ENCODE measurements around the gene QRICH2.
"Not testable (repeated sequence)": the region's sequence is repeated elsewhere in the genome, so short reads cannot be mapped to it uniquely, and the experiment has no call there.

The QRICH2 gene

GRCh38 chr17:76329664-76330063, 21.6 kb upstream of the QRICH2 start:
- Histone ChIP-seq H3K36me3 (ENCODE audit: control insufficient read depth in 2 of 2, insufficient read depth in 2 of 2, low read length in 2 of 2) (peaks cover 27 to 36% of the 10 kb centered on the region in 2 donors), H3K9me3 (ENCODE audit: control insufficient read depth in 2 of 2, low read length in 2 of 2) (no peaks in the 10 kb centered on the region), H3K27ac (ENCODE audit: low read depth in 2 of 2, low read length in 2 of 2) (no peak overlapping the region), H3K4me1 (ENCODE audit: control insufficient read depth in 2 of 2, insufficient read depth in 2 of 2, low read length in 2 of 2) (peaks cover 0 to 7% of the 10 kb centered on the region in 2 donors), H3K4me3 (ENCODE audit: low read length in 2 of 2) (no peak overlapping the region), H3K27me3 (ENCODE audit: control insufficient read depth in 2 of 2, insufficient read depth in 2 of 2, low read length in 2 of 2) (no peaks in the 10 kb centered on the region), H3K9ac (ENCODE audit: low read depth in 1 of 2, low read length in 2 of 2) (no peak overlapping the region)

DNA sequence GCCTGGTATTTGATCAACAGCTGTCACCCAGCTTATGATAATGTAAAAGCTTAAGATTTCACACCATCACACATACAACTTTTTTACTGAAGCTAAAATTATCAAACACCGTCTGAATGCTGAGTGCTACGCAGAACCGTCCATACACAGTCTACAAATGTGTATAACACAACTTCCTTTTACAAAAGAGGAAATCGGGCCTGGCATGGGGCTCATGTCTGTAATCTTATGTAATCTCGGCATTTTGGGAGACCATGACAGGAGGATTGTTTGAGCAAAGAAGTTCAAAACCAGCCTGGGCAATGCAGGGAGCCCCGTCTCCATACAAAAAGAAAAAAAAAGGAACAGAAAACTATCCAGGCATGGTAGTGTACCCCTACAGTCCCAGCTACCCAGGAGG, 19.6 kb upstream of the QRICH2 start:
- Histone ChIP-seq H3K9me3 (ENCODE audit: control insufficient read depth in 2 of 2, low read length in 2 of 2) (no peaks in the 10 kb centered on the region), H3K4me3 (ENCODE audit: low read length in 2 of 2) (no peak overlapping the region), H3K9ac (ENCODE audit: low read depth in 1 of 2, low read length in 2 of 2) (no peak overlapping the region), H3K4me1 (ENCODE audit: control insufficient read depth in 2 of 2, insufficient read depth in 2 of 2, low read length in 2 of 2) (peaks cover 0 to 7% of the 10 kb centered on the region in 2 donors), H3K27me3 (ENCODE audit: control insufficient read depth in 2 of 2, insufficient read depth in 2 of 2, low read length in 2 of 2) (no peaks in the 10 kb centered on the region), H3K27ac (ENCODE audit: low read depth in 2 of 2, low read length in 2 of 2) (no peak overlapping the region), H3K36me3 (ENCODE audit: control insufficient read depth in 2 of 2, insufficient read depth in 2 of 2, low read length in 2 of 2) (peaks cover 34 to 39% of the 10 kb centered on the region in 2 donors)

DNA sequence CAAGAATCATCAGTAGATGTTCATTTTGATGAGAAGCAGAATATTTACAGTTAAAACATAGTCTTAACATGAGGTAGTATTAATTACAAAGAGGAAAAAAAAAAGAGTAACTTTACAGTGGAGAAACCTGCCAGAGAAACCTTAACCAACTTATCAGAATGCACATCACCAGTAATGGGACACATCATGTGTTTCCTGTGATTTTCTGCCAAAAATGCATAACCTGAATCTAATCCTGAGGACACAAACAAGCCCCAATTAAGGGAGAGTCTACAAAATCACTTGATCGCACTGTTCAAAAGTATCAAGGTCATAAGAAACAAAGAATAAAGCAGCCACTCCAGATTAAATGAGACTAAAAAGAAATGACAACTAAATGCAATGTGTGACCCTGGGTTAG, 18.2 kb upstream of the QRICH2 start:
- no peaks in the 10 kb centered on the region for H3K27me3 ChIP-seq (ENCODE audit: control insufficient read depth in 2 of 2, insufficient read depth in 2 of 2, low read length in 2 of 2)
- H3K4me1 ChIP-seq (ENCODE audit: control insufficient read depth in 2 of 2, insufficient read depth in 2 of 2, low read length in 2 of 2): peaks cover 0 to 5% of the 10 kb centered on the region in 2 donors
- no peak overlapping the region for H3K9ac ChIP-seq (ENCODE audit: low read depth in 1 of 2, low read length in 2 of 2)
- H3K27ac ChIP-seq (ENCODE audit: low read depth in 2 of 2, low read length in 2 of 2): no peak overlapping the region
- peaks cover 30 to 34% of the 10 kb centered on the region in 2 donors for H3K36me3 ChIP-seq (ENCODE audit: control insufficient read depth in 2 of 2, insufficient read depth in 2 of 2, low read length in 2 of 2)
- no peaks in the 10 kb centered on the region for H3K9me3 ChIP-seq (ENCODE audit: control insufficient read depth in 2 of 2, low read length in 2 of 2)
- no peak overlapping the region for H3K4me3 ChIP-seq (ENCODE audit: low read length in 2 of 2)

DNA sequence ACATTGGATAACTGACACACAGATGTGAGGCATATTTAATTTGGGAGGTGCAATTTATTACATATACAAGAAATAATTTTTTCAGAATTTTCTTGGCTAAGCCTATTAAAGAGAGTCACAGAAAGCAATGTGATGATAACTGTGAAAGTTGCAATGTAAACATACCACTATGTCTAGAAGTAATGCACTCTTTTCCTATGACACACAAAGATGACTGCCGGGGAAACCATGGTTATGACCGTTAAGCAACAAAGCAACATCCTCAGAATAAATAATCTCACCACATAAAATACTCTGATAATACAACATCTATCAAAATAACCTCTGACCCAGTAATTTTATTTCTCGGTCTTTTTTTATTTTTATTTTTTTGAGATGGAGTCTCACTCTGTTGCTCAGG, 10.5 kb upstream of the QRICH2 start:
- Histone ChIP-seq H3K36me3 (ENCODE audit: control insufficient read depth in 2 of 2, insufficient read depth in 2 of 2, low read length in 2 of 2) (peaks cover 10 to 20% of the 10 kb centered on the region in 2 donors), H3K4me3 (ENCODE audit: low read length in 2 of 2) (no peak overlapping the region), H3K9ac (ENCODE audit: low read depth in 1 of 2, low read length in 2 of 2) (no peak overlapping the region), H3K27ac (ENCODE audit: low read depth in 2 of 2, low read length in 2 of 2) (no peak overlapping the region), H3K9me3 (ENCODE audit: control insufficient read depth in 2 of 2, low read length in 2 of 2) (no peaks in the 10 kb centered on the region), H3K4me1 (ENCODE audit: control insufficient read depth in 2 of 2, insufficient read depth in 2 of 2, low read length in 2 of 2) (no peaks in the 10 kb centered on the region), H3K27me3 (ENCODE audit: control insufficient read depth in 2 of 2, insufficient read depth in 2 of 2, low read length in 2 of 2) (no peaks in the 10 kb centered on the region)

DNA sequence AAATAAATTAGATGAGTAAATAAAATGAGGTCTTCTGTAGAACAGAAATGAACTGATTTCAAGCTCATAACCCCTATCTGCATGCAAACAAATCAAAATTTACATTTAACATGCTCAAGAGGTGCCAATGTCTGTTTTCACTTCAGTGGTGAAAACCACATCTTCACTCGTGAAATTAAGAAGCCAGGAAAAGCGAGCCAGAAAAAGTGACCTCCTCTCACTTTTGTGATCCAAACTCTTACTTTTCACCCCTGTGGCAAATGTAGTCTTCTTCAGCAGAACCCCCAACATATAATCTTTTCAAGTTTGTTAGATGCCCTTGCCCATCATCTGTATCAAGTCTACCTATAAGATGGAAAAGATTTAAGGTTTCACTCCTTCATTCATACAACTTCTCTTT, 9.5 kb upstream of the QRICH2 start:
- no peak overlapping the region for H3K27ac ChIP-seq (ENCODE audit: low read depth in 2 of 2, low read length in 2 of 2)
- H3K27me3 ChIP-seq (ENCODE audit: control insufficient read depth in 2 of 2, insufficient read depth in 2 of 2, low read length in 2 of 2): no peaks in the 10 kb centered on the region
- H3K9me3 ChIP-seq (ENCODE audit: control insufficient read depth in 2 of 2, low read length in 2 of 2): no peaks in the 10 kb centered on the region
- H3K9ac ChIP-seq (ENCODE audit: low read depth in 1 of 2, low read length in 2 of 2): no peak overlapping the region
- H3K4me1 ChIP-seq (ENCODE audit: control insufficient read depth in 2 of 2, insufficient read depth in 2 of 2, low read length in 2 of 2): no peaks in the 10 kb centered on the region
- peaks cover 17 to 22% of the 10 kb centered on the region in 2 donors for H3K36me3 ChIP-seq (ENCODE audit: control insufficient read depth in 2 of 2, insufficient read depth in 2 of 2, low read length in 2 of 2)
- no peak overlapping the region for H3K4me3 ChIP-seq (ENCODE audit: low read length in 2 of 2)

GRCh38 chr17:76314392-76315227, 6.5 kb upstream of the QRICH2 start:
- Histone ChIP-seq H3K9me3 (ENCODE audit: control insufficient read depth in 2 of 2, low read length in 2 of 2) (no peaks in the 10 kb centered on the region), H3K36me3 (ENCODE audit: control insufficient read depth in 2 of 2, insufficient read depth in 2 of 2, low read length in 2 of 2) (peaks cover 24 to 33% of the 10 kb centered on the region in 2 donors), H3K27me3 (ENCODE audit: control insufficient read depth in 2 of 2, insufficient read depth in 2 of 2, low read length in 2 of 2) (no peaks in the 10 kb centered on the region), H3K27ac (ENCODE audit: low read depth in 2 of 2, low read length in 2 of 2) (no peak overlapping the region), H3K9ac (ENCODE audit: low read depth in 1 of 2, low read length in 2 of 2) (no peak overlapping the region), H3K4me3 (ENCODE audit: low read length in 2 of 2) (no peak overlapping the region), H3K4me1 (ENCODE audit: control insufficient read depth in 2 of 2, insufficient read depth in 2 of 2, low read length in 2 of 2) (no peaks in the 10 kb centered on the region)

- no peaks in the 10 kb centered on the region for H3K4me1 ChIP-seq (ENCODE audit: control insufficient read depth in 2 of 2, insufficient read depth in 2 of 2, low read length in 2 of 2)
These were observed 4.7 kb upstream of the QRICH2 start for GRCh38 chr17:76312735-76313134.

GRCh38 chr17:76309461-76309860, 1.4 kb upstream of the QRICH2 start:
- no peaks in the 10 kb centered on the region for H3K27me3 ChIP-seq (ENCODE audit: control insufficient read depth in 2 of 2, insufficient read depth in 2 of 2, low read length in 2 of 2)
- H3K4me1 ChIP-seq (ENCODE audit: control insufficient read depth in 2 of 2, insufficient read depth in 2 of 2, low read length in 2 of 2): no peaks in the 10 kb centered on the region
- no peak overlapping the region for H3K9ac ChIP-seq (ENCODE audit: low read depth in 1 of 2, low read length in 2 of 2)
- no peaks in the 10 kb centered on the region for H3K9me3 ChIP-seq (ENCODE audit: control insufficient read depth in 2 of 2, low read length in 2 of 2)
- no peak overlapping the region for H3K4me3 ChIP-seq (ENCODE audit: low read length in 2 of 2)
- peaks cover 18 to 28% of the 10 kb centered on the region in 2 donors for H3K36me3 ChIP-seq (ENCODE audit: control insufficient read depth in 2 of 2, insufficient read depth in 2 of 2, low read length in 2 of 2)
- no peak overlapping the region for H3K27ac ChIP-seq (ENCODE audit: low read depth in 2 of 2, low read length in 2 of 2)

More at GRCh38 chr17:76312735-76313134, 4.7 kb upstream of the QRICH2 start:
- no peak overlapping the region for H3K9ac ChIP-seq (ENCODE audit: low read depth in 1 of 2, low read length in 2 of 2)
- H3K4me3 ChIP-seq (ENCODE audit: low read length in 2 of 2): no peak overlapping the region
- peaks cover 21 to 30% of the 10 kb centered on the region in 2 donors for H3K36me3 ChIP-seq (ENCODE audit: control insufficient read depth in 2 of 2, insufficient read depth in 2 of 2, low read length in 2 of 2)
- H3K27me3 ChIP-seq (ENCODE audit: control insufficient read depth in 2 of 2, insufficient read depth in 2 of 2, low read length in 2 of 2): no peaks in the 10 kb centered on the region
- H3K27ac ChIP-seq (ENCODE audit: low read depth in 2 of 2, low read length in 2 of 2): no peak overlapping the region
- H3K9me3 ChIP-seq (ENCODE audit: control insufficient read depth in 2 of 2, low read length in 2 of 2): no peaks in the 10 kb centered on the region

DNA sequence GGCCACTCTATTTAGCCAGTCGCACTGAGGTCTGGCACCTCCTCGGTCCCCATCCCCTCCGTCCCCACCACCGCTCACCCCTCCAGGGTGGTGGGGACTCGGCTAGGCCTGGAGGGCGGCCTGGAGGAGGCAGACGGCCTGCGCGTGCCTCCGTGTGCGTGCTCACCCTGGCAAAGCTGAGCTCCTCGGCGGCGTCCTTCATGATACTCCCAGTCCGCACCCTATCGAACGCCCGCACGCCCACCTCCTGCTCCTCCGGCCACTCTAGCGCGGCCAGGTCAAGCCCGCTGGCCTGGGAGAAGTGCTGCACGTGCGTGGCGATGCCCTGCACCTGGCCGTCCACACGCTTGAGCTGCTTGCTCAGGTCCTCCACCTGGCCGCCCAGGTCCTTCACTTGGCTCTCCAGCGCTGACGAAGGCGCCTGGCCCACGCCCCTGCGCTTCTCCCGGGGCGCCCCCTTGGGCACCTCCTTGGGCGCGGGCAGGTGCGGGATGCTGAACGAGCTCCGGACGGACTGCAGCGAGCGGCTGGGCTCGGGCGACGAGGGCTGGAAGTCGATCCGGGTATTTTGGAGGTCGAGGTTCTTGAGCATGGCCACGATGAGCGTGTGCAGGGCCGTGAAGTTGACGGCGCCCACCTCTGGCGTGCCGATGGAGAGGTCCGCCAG, 644 bp downstream of the QRICH2 start:
- Histone ChIP-seq H3K36me3 (ENCODE audit: control insufficient read depth in 2 of 2, insufficient read depth in 2 of 2, low read length in 2 of 2) (peaks cover 2 to 15% of the 10 kb centered on the region in 2 donors), H3K27ac (ENCODE audit: low read depth in 2 of 2, low read length in 2 of 2) (no peak overlapping the region), H3K4me3 (ENCODE audit: low read length in 2 of 2) (no peak overlapping the region), H3K4me1 (ENCODE audit: control insufficient read depth in 2 of 2, insufficient read depth in 2 of 2, low read length in 2 of 2) (peaks cover 0 to 3% of the 10 kb centered on the region in 2 donors), H3K27me3 (ENCODE audit: control insufficient read depth in 2 of 2, insufficient read depth in 2 of 2, low read length in 2 of 2) (no peaks in the 10 kb centered on the region), H3K9ac (ENCODE audit: low read depth in 1 of 2, low read length in 2 of 2) (no peak overlapping the region), H3K9me3 (ENCODE audit: control insufficient read depth in 2 of 2, low read length in 2 of 2) (no peaks in the 10 kb centered on the region)

DNA sequence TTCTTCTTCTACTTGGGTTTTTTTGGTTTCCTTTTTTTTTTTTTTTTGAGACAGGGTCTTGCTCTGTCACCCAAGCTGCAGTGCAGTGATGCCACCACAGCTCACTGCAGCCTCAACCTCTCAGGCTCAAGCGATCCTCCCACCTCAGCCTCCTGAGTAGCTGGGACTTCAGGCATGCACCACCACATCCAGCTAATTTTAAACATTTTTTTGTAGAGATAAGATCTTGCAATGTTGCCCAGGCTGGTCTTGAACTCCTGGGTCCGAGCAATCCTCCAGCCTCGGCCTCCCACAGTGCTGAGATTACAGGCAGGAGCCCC, 3.0 kb downstream of the QRICH2 start:
- H3K9ac ChIP-seq (ENCODE audit: low read depth in 1 of 2, low read length in 2 of 2); H3K27ac ChIP-seq (ENCODE audit: low read depth in 2 of 2, low read length in 2 of 2); H3K27me3 ChIP-seq (ENCODE audit: control insufficient read depth in 2 of 2, insufficient read depth in 2 of 2, low read length in 2 of 2); H3K4me1 ChIP-seq (ENCODE audit: control insufficient read depth in 2 of 2, insufficient read depth in 2 of 2, low read length in 2 of 2); H3K36me3 ChIP-seq (ENCODE audit: control insufficient read depth in 2 of 2, insufficient read depth in 2 of 2, low read length in 2 of 2); H3K9me3 ChIP-seq (ENCODE audit: control insufficient read depth in 2 of 2, low read length in 2 of 2); H3K4me3 ChIP-seq (ENCODE audit: low read length in 2 of 2): not testable (repeated sequence)
